ENCODE data around the gene ZNF716.
"Not testable (repeated sequence)": the region's sequence is repeated elsewhere in the genome, so short reads cannot be mapped to it uniquely, and the experiment has no call there.

The ZNF716 gene

GRCh38 chr7:57426629-57427003 is 23.4 kb upstream of the ZNF716 start:
- no peak for DNase-seq

DNA sequence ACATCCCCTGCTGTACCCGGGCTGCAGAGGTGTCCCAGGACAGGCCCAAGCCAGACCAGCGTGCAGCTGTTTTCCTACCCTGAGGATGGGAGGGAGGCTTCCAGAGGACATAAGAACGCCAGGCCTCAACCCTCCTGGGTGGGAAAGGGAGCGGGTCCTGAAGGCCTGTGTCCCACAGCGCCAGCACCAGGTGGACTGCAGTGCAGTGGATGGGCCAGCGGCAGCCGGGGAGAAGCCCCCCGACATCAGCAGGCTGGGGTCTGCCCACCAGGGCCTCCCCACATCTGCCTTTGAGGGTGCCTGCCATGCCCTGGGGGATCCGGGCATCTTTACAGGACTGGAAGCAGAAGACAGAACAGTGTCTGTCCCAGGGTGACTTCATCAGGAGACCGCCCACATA is 22.8 kb upstream of the ZNF716 start:
- DNase-seq, result no peak

DNA sequence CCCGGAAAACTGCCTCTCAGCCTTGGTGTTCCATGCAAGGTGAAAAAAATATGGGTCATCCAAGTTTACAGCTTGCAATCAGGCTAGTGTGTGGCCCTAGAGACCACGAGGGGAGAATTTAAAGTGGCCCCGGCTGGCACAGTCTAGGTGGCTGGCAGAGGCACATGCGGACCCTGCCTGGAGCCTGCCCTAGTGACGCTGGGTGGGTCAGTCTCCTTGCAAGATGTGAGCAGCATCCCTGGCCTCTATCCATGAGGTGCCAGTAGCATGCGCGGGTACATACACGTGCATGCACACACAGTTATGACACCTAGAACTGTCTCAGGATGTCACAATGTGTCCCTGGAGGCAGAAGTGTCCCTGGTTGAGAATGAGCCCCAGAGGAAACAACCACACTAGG is 22.4 kb upstream of the ZNF716 start:
- no peak for DNase-seq

DNA sequence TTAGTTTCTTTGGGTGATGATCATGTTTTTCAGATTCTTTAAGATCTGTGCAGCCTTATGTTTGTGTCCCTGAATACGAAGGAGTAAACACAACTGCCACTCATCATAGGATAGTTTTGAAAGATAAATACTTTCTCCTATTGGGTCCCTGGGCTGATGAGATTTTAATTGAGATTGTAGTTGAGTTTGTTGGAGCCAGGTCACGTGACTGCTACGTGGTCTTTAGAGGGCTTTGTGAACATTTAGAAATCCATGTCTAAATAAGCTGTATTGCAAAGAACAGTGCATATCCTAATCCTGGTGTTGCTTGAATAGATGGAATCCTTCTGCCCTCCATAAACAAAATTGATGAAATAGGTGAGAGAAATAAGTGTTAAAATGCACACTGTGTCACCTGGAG is 17.4 kb upstream of the ZNF716 start:
- DNase-seq, result no peak

DNA sequence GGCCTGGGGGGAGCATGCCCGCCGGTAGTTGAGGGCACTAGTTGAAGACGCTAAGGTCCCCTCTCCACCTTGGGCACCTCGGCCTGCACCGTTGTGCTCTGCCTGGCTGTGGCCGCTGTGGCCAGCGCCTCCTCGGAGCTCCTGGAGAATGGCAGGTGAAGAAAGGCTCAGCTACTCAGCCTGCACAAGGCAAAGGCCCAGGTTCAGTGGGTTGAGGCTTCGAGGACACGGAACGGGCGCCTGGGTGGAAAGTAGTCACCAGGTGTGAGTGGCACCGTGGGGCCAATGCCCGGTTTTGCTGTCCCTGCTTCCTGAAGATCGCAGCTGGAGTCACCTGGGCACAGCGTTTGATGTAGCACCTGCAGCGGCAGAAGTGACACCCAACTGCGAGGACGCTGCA is 12.4 kb upstream of the ZNF716 start:
- DNase-seq, result no peak

GRCh38 chr7:57438244-57438643 is 11.7 kb upstream of the ZNF716 start:
- no peak for DNase-seq

- no peak for DNase-seq
Measured at GRCh38 chr7:57443567-57443966, 6.4 kb upstream of the ZNF716 start.

DNA sequence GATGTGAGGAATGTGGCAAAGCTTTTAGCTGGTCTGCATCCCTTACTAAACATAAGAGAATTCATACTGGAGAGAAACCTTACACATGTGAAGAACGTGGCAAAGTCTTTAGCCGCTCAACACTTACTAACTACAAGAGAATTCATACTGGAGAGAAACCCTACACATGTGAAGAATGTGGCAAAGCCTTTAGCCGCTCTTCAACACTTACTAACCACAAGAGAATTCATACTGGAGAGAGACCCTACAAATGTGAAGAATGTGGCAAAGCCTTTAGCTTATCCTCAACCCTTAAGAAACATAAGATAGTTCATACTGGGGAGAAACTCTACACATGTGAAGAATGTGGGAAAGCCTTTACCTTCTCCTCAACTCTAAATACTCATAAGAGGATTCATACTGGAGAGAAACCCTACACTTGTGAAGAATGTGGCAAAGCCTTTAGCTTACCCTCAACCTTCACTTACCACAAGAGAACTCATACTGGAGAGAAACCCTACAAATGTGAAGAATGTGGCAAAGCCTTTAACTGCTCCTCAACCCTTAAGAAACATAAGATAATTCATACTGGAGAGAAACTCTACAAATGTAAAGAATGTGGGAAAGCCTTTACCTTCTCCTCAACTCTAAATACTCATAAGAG is 19.3 kb downstream of the ZNF716 start:
- DNase-seq, result not testable (repeated sequence)

- not testable (repeated sequence) for DNase-seq
Measured at GRCh38 chr7:57480304-57480703, 30.3 kb downstream of the ZNF716 start.

DNA sequence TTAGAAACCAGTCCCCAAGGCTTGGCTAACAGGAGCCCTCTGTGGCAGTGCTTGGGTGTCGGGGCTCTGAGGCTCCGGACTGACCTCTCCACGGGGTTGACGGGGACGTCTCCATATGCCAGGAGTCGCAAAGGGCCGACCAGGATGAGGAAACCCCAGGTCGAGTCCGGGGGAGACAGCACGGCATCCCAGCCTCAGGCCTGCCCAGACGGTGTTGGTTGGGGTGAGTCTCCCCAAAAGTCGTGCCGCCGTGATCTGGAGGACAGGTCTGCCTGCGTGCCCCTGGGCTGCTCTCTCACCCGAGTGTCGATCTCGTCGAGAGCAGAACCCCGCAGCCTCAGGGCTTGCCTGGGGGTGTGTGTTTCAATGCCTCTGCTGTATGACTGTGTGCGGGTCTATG is 35.0 kb downstream of the ZNF716 start:
- DNase-seq, result not testable (repeated sequence)

GRCh38 chr7:57487957-57488356 is 38.0 kb downstream of the ZNF716 start:
- DNase-seq, result no peak

- DNase-seq, result not testable (repeated sequence)
Measured at GRCh38 chr7:57495111-57495510, 45.1 kb downstream of the ZNF716 start.

DNA sequence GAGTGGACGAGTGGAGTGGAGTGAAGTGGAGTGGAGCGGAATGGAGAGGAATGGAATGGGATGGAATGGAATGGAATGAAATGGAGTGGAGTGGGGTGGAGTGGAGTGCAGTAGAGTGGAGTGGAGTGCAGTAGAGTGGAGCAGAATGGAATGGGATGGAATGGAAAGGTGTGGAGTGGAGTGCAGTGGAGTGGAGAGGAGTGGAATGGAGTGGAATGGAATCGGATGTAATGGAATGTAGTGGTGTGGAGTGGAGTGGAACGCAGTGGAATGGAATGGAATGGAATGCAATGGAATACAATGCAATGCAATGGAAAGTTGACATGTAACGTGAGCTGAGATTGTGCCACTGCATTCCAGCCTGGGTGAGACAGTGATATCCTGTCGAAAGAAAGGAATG is 46.4 kb downstream of the ZNF716 start:
- no peak for DNase-seq

GRCh38 chr7:57505176-57505575 is 55.2 kb downstream of the ZNF716 start:
- no peak for DNase-seq
